Measurements from ENCODE around the gene HDAC4.

HDAC4 gene

GRCh38 chr2:239222312-239222660 lies 178.5 kb downstream of the HDAC4 start:
- in situ Hi-C loops (cut with MboI; ENCODE audit: low pct_unique_long_range_greater_than_20kb, low sequenced_read_pairs, unreplicated experiment), result no loop called here
- TF ChIP-seq CTCF (IDR thresholded peaks at IDR 0.05; ENCODE audit: extremely low read depth, insufficient read depth, missing control alignments), result no peak
- DNase-seq (ENCODE audit: low spot score), result no peak

GRCh38 chr2:239220981-239221396 lies 179.8 kb downstream of the HDAC4 start:
- in situ Hi-C loops (cut with MboI; ENCODE audit: low pct_unique_long_range_greater_than_20kb, low sequenced_read_pairs, unreplicated experiment), result no loop called here

GRCh38 chr2:239220341-239220740 lies 180.5 kb downstream of the HDAC4 start:
- TF ChIP-seq CTCF (IDR thresholded peaks at IDR 0.05; ENCODE audit: extremely low read depth, insufficient read depth, missing control alignments), result no peak
- in situ Hi-C loops (cut with MboI; ENCODE audit: low pct_unique_long_range_greater_than_20kb, low sequenced_read_pairs, unreplicated experiment), result no loop called here

More at GRCh38 chr2:239220981-239221396, 179.8 kb downstream of the HDAC4 start:
- no peak for DNase-seq (ENCODE audit: low spot score)
- no peak for TF ChIP-seq CTCF (IDR thresholded peaks at IDR 0.05; ENCODE audit: extremely low read depth, insufficient read depth, missing control alignments)

GRCh38 chr2:239216614-239217273 lies 184.1 kb downstream of the HDAC4 start:
- peak; percentile 61 for DNase-seq (ENCODE audit: low spot score)
- in situ Hi-C loops (cut with MboI; ENCODE audit: low pct_unique_long_range_greater_than_20kb, low sequenced_read_pairs, unreplicated experiment), result no loop called here
- no peak for TF ChIP-seq CTCF (IDR thresholded peaks at IDR 0.05; ENCODE audit: extremely low read depth, insufficient read depth, missing control alignments)

More at GRCh38 chr2:239220341-239220740, 180.5 kb downstream of the HDAC4 start:
- DNase-seq (ENCODE audit: low spot score), result no peak

- no peak for DNase-seq (ENCODE audit: low spot score)
- TF ChIP-seq CTCF (IDR thresholded peaks at IDR 0.05; ENCODE audit: extremely low read depth, insufficient read depth, missing control alignments), result no peak
- in situ Hi-C loops (cut with MboI; ENCODE audit: low pct_unique_long_range_greater_than_20kb, low sequenced_read_pairs, unreplicated experiment), result no loop called here
These were observed 184.7 kb downstream of the HDAC4 start for GRCh38 chr2:239215988-239216613.

GRCh38 chr2:239215136-239215925 lies 185.5 kb downstream of the HDAC4 start:
- in situ Hi-C loops (cut with MboI; ENCODE audit: low pct_unique_long_range_greater_than_20kb, low sequenced_read_pairs, unreplicated experiment), result no loop called here

More at GRCh38 chr2:239215136-239215925, 185.5 kb downstream of the HDAC4 start:
- DNase-seq (ENCODE audit: low spot score), result no peak
- TF ChIP-seq CTCF (IDR thresholded peaks at IDR 0.05; ENCODE audit: extremely low read depth, insufficient read depth, missing control alignments), result no peak

All from GM13977 (cell line).